SK-N-SH treated with all-trans-retinoic acid at 6 μM for 48 hours (cell line): ENCODE measurements around the gene GPM6B.

Source experiments
- ATAC-seq: fragments of 200-7000 bp; cut with Tn5 transposase; 3 replicates; pipeline ENCODE4 v1.9.1; 2020; ENCODE audit warnings: mild to moderate bottlenecking, moderate library complexity
- ARNTL ChIP-seq: fragments of 450-650 bp; formaldehyde crosslinking; IDR thresholded peaks from 2 replicates; pipeline ENCODE4 v1.5.0; 2020; ENCODE audit warnings: low read depth, mild to moderate bottlenecking, moderate library complexity, borderline replicate concordance
- BACH2 ChIP-seq: fragments of 250-450 bp; sonication (Bioruptor Pico); IDR thresholded peaks from 2 replicates; pipeline ENCODE4 v1.9.0; 2021; ENCODE audit warnings: mild to moderate bottlenecking, borderline replicate concordance
- CSDC2 ChIP-seq: fragments of 250-450 bp; sonication (Bioruptor Pico); IDR thresholded peaks from 2 replicates; pipeline ENCODE4 v1.5.0; 2020; ENCODE audit warnings: mild to moderate bottlenecking, moderate library complexity
- ESRRG ChIP-seq: fragments of 250-450 bp; sonication (Bioruptor Pico); IDR thresholded peaks from 2 replicates; pipeline ENCODE4 v1.6.1; 2021; ENCODE audit warnings: mild to moderate bottlenecking
- GLIS3 ChIP-seq: fragments of 250-450 bp; sonication (Bioruptor Pico); IDR thresholded peaks from 2 replicates; pipeline ENCODE4 v1.5.0; 2020; ENCODE audit warnings: mild to moderate bottlenecking, moderate library complexity
- ISL1 ChIP-seq: fragments of 250-450 bp; sonication (Bioruptor Pico); IDR thresholded peaks from 2 replicates; pipeline ENCODE4 v2.1.2; 2022; ENCODE audit warnings: mild to moderate bottlenecking, moderate library complexity
- OSR1 ChIP-seq: fragments of 250-450 bp; sonication (Bioruptor Pico); IDR thresholded peaks from 2 replicates; pipeline ENCODE4 v1.8.0; 2022; ENCODE audit warnings: moderate library complexity, mild to moderate bottlenecking, inconsistent platforms
- PPARA ChIP-seq: fragments of 250-450 bp; sonication (Bioruptor Pico); IDR thresholded peaks from 2 replicates; pipeline ENCODE4 v1.5.0; 2020; ENCODE audit warnings: mild to moderate bottlenecking, borderline replicate concordance
- RARB ChIP-seq: fragments of 250-450 bp; sonication (Bioruptor Pico); IDR thresholded peaks from 2 replicates; pipeline ENCODE4 v1.8.0; 2021; ENCODE audit warnings: mild to moderate bottlenecking, moderate library complexity
- SNAI2 ChIP-seq: fragments of 250-450 bp; sonication (Bioruptor Pico); IDR thresholded peaks from 2 replicates; pipeline ENCODE4 v1.5.0; 2020; ENCODE audit warnings: mild to moderate bottlenecking, moderate library complexity
- TCF4 ChIP-seq: fragments of 250-450 bp; sonication (Bioruptor Pico); IDR thresholded peaks from 2 replicates; pipeline ENCODE4 v1.8.0; 2021; ENCODE audit warnings: mild to moderate bottlenecking, moderate library complexity, borderline replicate concordance
- TOX ChIP-seq: fragments of 250-450 bp; sonication (Bioruptor Pico); IDR thresholded peaks from 2 replicates; pipeline ENCODE4 v1.8.0; 2021; ENCODE audit warnings: mild to moderate bottlenecking, moderate library complexity, borderline replicate concordance
- ZC3H10 ChIP-seq: fragments of 250-450 bp; sonication (Bioruptor Pico); IDR thresholded peaks from 2 replicates; pipeline ENCODE4 v1.5.1; 2021; ENCODE audit warnings: mild to moderate bottlenecking, moderate library complexity
- ZFP3 ChIP-seq: fragments of 250-450 bp; sonication (Bioruptor Pico); IDR thresholded peaks from 2 replicates; pipeline ENCODE4 v1.5.0; 2020; ENCODE audit warnings: mild to moderate bottlenecking, moderate library complexity
- ZNF565 ChIP-seq: fragments of 450-650 bp; formaldehyde crosslinking; conservative IDR thresholded peaks from 2 replicates; pipeline ENCODE4 v1.5.0; 2020; ENCODE audit warnings: low read depth, mild to moderate bottlenecking, moderate library complexity
- ZNF70 ChIP-seq: fragments of 450-650 bp; formaldehyde crosslinking; IDR thresholded peaks from 2 replicates; pipeline ENCODE4 v1.5.0; 2020; ENCODE audit warnings: mild to moderate bottlenecking, moderate library complexity
- ZNF8 ChIP-seq: fragments of 450-650 bp; formaldehyde crosslinking; IDR thresholded peaks from 2 replicates; pipeline ENCODE4 v1.5.0; 2020; ENCODE audit warnings: mild to moderate bottlenecking, moderate library complexity
- TF ChIP-seq, protein P1 (sequence below): fragments of 250-450 bp; sonication (Bioruptor Pico); IDR thresholded peaks from 2 replicates; pipeline ENCODE4 v1.8.0; 2021; ENCODE audit warnings: low read depth, mild to moderate bottlenecking, moderate library complexity, borderline replicate concordance
- TF ChIP-seq, protein P2 (sequence below): fragments of 250-450 bp; sonication (Bioruptor Pico); IDR thresholded peaks from 2 replicates; pipeline ENCODE4 v1.5.0; 2020; ENCODE audit warnings: mild to moderate bottlenecking, moderate library complexity
- TF ChIP-seq, protein P3 (sequence below): fragments of 250-450 bp; sonication (Bioruptor Pico); IDR thresholded peaks from 2 replicates; pipeline ENCODE4 v1.5.1; 2021; ENCODE audit warnings: mild to moderate bottlenecking, moderate library complexity
- TF ChIP-seq, protein P4 (sequence below): fragments of 250-450 bp; sonication (Bioruptor Pico); IDR thresholded peaks from 2 replicates; pipeline ENCODE4 v1.8.0; 2020; ENCODE audit warnings: mild to moderate bottlenecking, moderate library complexity, borderline replicate concordance
- TF ChIP-seq, protein P5 (sequence below): fragments of 250-450 bp; sonication (Bioruptor Pico); IDR thresholded peaks from 2 replicates; pipeline ENCODE4 v1.5.1; 2020; ENCODE audit warnings: low read depth, mild to moderate bottlenecking, moderate library complexity

The GPM6B gene

DNA sequence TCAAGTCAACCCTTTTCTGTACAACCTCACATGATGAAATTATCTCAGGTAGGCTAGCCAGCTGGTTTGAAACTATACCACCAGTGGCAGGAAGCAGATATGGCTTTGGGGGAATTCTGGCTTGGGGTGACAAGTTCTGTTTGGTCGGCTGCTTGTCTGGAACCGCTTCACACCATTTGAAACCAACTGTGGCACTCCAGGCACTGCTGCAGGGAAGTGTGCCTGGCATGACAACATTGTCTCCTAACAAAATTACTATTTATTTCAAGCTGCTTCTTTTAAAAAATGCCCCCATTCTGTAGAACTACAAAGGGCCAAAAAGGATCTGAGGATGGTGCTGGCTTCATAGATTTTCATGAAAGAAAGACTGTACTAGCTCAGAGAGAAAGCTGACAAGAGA is 37.1 kb upstream of the GPM6B start:
- TF ChIP-seq ZNF565 (CRISPR knock-in tag) (no peak), BACH2 (no peak)
- no peak for ATAC-seq

DNA sequence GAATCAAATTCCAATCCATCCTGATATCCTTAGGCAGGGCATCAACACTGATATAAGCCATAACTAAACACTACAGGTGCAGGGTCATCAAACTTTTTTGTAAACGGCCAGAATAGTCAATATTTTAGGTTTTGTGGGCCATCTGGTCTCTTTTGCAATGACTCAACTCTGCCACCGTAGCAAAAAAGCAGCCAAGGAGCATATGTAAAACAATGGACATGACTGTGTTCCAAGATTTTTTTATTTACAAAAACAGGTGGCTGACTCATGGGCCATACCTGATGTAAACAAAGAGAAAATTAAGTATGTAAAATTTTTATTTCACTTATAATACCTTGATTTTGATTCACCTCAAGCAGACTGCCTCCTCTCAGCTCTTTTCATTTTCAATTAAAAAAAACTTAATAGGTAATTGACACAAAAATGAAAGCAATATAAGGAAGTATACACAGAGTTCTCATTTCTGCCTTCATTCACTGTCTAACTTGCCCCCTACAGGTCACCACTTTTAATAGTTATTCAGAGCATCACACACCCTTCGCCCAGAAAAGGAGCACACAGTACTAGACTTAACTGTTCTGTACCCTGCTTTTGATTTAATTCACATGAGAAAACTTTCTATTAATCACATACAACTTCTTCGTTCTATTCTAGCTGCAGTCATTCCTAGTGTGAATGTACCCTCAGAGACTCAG is 35.3 kb upstream of the GPM6B start:
- ATAC-seq: 0 out of 3 replicates have a peak, but pooled peaks have one; percentile 42

DNA sequence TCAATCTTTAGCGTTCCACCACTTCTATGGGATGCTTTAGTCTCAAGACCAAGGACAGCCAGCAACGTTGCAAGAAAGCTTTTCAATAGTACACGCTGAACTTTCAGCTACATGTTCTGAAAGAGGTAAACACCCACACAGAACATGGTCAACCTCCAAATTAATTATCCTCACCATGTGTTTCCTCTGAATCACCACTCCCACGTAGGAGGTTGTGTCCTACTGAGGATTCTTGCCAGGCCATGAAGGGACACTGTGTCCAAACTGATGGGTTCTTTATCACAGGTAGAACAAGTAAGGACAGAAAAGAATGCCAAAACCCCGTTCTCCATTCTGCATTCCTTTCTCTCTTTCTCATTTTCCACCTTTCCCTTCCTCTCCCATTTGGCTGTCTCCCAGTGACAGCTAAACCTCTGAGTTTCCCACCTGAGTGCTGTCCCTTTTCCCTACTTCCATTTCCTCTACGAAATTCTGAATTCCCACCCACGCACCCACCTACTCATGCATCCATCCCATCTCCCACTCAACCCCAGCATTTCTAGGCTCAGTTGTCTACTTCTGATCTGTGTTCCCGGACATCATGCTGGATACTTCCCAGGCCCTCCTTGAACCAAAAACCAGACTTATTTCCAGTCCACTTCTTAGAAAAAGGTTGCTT is 29.0 kb upstream of the GPM6B start:
- no peak for TF ChIP-seq SNAI2 (CRISPR knock-in tag)
- no peak for TF ChIP-seq GLIS3 (CRISPR knock-in tag)
- TF ChIP-seq TCF4 (CRISPR knock-in tag): no peak
- TF ChIP-seq, protein P1, sequence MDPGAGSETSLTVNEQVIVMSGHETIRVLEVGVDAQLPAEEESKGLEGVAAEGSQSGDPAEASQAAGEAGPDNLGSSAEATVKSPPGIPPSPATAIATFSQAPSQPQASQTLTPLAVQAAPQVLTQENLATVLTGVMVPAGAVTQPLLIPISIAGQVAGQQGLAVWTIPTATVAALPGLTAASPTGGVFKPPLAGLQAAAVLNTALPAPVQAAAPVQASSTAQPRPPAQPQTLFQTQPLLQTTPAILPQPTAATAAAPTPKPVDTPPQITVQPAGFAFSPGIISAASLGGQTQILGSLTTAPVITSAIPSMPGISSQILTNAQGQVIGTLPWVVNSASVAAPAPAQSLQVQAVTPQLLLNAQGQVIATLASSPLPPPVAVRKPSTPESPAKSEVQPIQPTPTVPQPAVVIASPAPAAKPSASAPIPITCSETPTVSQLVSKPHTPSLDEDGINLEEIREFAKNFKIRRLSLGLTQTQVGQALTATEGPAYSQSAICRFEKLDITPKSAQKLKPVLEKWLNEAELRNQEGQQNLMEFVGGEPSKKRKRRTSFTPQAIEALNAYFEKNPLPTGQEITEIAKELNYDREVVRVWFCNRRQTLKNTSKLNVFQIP (CRISPR knock-in tag): no peak
- no peak for TF ChIP-seq BACH2
- TF ChIP-seq ZFP3 (CRISPR knock-in tag): no peak
- no peak for TF ChIP-seq ZNF70 (CRISPR knock-in tag)
- no peak for TF ChIP-seq PPARA (CRISPR knock-in tag)
- TF ChIP-seq ZNF565 (CRISPR knock-in tag): no peak
- TF ChIP-seq, protein P2, sequence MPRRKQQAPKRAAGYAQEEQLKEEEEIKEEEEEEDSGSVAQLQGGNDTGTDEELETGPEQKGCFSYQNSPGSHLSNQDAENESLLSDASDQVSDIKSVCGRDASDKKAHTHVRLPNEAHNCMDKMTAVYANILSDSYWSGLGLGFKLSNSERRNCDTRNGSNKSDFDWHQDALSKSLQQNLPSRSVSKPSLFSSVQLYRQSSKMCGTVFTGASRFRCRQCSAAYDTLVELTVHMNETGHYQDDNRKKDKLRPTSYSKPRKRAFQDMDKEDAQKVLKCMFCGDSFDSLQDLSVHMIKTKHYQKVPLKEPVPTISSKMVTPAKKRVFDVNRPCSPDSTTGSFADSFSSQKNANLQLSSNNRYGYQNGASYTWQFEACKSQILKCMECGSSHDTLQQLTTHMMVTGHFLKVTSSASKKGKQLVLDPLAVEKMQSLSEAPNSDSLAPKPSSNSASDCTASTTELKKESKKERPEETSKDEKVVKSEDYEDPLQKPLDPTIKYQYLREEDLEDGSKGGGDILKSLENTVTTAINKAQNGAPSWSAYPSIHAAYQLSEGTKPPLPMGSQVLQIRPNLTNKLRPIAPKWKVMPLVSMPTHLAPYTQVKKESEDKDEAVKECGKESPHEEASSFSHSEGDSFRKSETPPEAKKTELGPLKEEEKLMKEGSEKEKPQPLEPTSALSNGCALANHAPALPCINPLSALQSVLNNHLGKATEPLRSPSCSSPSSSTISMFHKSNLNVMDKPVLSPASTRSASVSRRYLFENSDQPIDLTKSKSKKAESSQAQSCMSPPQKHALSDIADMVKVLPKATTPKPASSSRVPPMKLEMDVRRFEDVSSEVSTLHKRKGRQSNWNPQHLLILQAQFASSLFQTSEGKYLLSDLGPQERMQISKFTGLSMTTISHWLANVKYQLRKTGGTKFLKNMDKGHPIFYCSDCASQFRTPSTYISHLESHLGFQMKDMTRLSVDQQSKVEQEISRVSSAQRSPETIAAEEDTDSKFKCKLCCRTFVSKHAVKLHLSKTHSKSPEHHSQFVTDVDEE (CRISPR knock-in tag): no peak
- TF ChIP-seq ZNF8 (CRISPR knock-in tag): no peak
- TF ChIP-seq ESRRG (CRISPR knock-in tag): no peak
- TF ChIP-seq ZC3H10 (CRISPR knock-in tag): no peak
- TF ChIP-seq ISL1 (CRISPR knock-in tag): no peak
- TF ChIP-seq ARNTL (CRISPR knock-in tag): no peak
- TF ChIP-seq, protein P3, sequence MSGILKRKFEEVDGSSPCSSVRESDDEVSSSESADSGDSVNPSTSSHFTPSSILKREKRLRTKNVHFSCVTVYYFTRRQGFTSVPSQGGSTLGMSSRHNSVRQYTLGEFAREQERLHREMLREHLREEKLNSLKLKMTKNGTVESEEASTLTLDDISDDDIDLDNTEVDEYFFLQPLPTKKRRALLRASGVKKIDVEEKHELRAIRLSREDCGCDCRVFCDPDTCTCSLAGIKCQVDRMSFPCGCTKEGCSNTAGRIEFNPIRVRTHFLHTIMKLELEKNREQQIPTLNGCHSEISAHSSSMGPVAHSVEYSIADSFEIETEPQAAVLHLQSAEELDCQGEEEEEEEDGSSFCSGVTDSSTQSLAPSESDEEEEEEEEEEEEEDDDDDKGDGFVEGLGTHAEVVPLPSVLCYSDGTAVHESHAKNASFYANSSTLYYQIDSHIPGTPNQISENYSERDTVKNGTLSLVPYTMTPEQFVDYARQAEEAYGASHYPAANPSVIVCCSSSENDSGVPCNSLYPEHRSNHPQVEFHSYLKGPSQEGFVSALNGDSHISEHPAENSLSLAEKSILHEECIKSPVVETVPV (CRISPR knock-in tag): no peak
- TF ChIP-seq, protein P4, sequence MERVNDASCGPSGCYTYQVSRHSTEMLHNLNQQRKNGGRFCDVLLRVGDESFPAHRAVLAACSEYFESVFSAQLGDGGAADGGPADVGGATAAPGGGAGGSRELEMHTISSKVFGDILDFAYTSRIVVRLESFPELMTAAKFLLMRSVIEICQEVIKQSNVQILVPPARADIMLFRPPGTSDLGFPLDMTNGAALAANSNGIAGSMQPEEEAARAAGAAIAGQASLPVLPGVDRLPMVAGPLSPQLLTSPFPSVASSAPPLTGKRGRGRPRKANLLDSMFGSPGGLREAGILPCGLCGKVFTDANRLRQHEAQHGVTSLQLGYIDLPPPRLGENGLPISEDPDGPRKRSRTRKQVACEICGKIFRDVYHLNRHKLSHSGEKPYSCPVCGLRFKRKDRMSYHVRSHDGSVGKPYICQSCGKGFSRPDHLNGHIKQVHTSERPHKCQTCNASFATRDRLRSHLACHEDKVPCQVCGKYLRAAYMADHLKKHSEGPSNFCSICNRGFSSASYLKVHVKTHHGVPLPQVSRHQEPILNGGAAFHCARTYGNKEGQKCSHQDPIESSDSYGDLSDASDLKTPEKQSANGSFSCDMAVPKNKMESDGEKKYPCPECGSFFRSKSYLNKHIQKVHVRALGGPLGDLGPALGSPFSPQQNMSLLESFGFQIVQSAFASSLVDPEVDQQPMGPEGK (CRISPR knock-in tag): no peak
- no peak for ATAC-seq

More for the DNA sequence above, 35.3 kb upstream of the GPM6B start:
- TF ChIP-seq ESRRG (CRISPR knock-in tag) (no peak), ZC3H10 (CRISPR knock-in tag) (no peak), CSDC2 (CRISPR knock-in tag) (no peak), ISL1 (CRISPR knock-in tag) (no peak)

DNA sequence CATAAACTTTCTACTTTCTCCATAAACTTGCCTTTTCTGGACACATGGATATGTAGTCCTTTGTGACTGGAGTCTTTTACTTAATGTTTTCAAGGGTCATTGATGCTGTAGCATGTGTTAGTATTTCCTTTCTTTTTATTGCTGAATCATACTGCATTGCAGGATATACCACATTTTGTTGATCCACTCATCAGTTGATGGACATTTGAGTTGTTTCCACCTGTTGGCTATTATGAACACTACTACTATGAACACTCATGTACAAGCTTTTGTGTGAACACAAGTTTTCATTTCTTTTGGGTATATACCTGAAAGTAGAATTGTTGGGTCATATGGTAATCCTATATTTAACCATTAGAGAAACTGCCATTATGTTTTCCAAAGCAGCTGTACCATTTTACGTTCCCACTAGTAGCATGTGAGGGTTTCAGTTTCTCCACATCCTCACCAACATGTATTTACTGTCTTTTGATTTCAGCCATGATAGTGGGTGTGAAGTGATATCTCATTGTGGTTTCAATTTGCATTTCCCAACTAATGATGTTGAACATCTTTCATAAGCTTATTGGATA is 26.3 kb upstream of the GPM6B start:
- ATAC-seq: no peak
- TF ChIP-seq RARB (CRISPR knock-in tag) (no peak), TOX (CRISPR knock-in tag) (no peak), OSR1 (CRISPR knock-in tag) (no peak)
- TF ChIP-seq, protein P5, sequence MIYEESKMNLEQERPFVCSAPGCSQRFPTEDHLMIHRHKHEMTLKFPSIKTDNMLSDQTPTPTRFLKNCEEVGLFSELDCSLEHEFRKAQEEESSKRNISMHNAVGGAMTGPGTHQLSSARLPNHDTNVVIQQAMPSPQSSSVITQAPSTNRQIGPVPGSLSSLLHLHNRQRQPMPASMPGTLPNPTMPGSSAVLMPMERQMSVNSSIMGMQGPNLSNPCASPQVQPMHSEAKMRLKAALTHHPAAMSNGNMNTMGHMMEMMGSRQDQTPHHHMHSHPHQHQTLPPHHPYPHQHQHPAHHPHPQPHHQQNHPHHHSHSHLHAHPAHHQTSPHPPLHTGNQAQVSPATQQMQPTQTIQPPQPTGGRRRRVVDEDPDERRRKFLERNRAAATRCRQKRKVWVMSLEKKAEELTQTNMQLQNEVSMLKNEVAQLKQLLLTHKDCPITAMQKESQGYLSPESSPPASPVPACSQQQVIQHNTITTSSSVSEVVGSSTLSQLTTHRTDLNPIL (CRISPR knock-in tag): no peak
